ENCODE results near the gene ERF. TPM values are rescaled to one million over a fixed set of nuclear protein-coding genes. Genes with fewer than 3 reads are reported as not detected.

ERF gene
- total RNA-seq, 1 donor from 2014 or later: 75.3 TPM

DNA sequence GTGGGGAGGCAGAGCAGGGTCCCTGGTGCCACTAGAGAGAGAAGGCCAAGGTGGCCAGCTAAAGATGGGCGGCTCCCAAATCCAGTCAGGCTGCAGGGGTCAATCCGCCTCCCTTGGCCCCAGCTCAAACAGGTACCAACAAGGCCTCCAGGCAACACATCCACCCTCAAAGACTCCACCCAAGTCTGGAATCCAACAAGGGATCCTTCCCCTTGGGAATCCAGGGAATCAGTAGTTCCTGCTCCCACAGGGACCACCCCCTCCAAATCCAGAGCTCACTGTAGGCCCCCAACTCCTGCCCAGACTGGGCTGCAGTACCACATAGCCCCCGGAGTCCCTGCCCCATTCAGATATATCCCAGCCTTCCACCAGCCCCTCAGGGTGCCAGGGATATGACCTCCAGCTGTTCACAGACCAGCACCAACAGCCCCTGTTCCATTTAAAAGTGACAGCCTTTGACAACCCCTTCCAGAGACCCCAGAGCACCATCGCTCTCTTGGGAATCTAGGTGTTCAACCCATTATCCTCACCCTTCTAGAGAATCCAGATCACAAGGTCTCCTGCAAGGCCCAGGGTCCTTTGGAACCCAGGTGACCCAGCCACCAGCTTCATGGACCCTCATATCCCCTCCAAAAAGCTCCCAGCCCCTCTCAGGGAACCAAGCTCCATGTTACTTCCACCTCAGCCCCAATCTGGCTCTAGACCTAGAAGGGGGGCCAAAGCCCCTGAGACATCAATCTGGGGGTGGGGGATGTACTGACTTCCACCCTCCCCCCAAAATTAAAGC, 3.2 kb downstream of the ERF start:
- Mint-ChIP-seq H3K36me3 (ENCODE audit: unreplicated experiment) (peaks cover 2% of the 10 kb centered on the region), H3K9me3 (ENCODE audit: unreplicated experiment) (no peaks in the 10 kb centered on the region), H3K27me3 (ENCODE audit: unreplicated experiment) (no peaks in the 10 kb centered on the region), H3K4me3 (ENCODE audit: unreplicated experiment) (peak overlapping the region; percentile 94), H3K27ac (ENCODE audit: unreplicated experiment) (peak overlapping the region; percentile 78), H3K4me1 (ENCODE audit: unreplicated experiment) (peaks cover 48% of the 10 kb centered on the region)
- no peak for DNase-seq (ENCODE audit: extremely low spot score, unreplicated experiment)
- TF ChIP-seq, protein P1, sequence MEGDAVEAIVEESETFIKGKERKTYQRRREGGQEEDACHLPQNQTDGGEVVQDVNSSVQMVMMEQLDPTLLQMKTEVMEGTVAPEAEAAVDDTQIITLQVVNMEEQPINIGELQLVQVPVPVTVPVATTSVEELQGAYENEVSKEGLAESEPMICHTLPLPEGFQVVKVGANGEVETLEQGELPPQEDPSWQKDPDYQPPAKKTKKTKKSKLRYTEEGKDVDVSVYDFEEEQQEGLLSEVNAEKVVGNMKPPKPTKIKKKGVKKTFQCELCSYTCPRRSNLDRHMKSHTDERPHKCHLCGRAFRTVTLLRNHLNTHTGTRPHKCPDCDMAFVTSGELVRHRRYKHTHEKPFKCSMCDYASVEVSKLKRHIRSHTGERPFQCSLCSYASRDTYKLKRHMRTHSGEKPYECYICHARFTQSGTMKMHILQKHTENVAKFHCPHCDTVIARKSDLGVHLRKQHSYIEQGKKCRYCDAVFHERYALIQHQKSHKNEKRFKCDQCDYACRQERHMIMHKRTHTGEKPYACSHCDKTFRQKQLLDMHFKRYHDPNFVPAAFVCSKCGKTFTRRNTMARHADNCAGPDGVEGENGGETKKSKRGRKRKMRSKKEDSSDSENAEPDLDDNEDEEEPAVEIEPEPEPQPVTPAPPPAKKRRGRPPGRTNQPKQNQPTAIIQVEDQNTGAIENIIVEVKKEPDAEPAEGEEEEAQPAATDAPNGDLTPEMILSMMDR (IDR thresholded peaks at IDR 0.05): no peak

DNA sequence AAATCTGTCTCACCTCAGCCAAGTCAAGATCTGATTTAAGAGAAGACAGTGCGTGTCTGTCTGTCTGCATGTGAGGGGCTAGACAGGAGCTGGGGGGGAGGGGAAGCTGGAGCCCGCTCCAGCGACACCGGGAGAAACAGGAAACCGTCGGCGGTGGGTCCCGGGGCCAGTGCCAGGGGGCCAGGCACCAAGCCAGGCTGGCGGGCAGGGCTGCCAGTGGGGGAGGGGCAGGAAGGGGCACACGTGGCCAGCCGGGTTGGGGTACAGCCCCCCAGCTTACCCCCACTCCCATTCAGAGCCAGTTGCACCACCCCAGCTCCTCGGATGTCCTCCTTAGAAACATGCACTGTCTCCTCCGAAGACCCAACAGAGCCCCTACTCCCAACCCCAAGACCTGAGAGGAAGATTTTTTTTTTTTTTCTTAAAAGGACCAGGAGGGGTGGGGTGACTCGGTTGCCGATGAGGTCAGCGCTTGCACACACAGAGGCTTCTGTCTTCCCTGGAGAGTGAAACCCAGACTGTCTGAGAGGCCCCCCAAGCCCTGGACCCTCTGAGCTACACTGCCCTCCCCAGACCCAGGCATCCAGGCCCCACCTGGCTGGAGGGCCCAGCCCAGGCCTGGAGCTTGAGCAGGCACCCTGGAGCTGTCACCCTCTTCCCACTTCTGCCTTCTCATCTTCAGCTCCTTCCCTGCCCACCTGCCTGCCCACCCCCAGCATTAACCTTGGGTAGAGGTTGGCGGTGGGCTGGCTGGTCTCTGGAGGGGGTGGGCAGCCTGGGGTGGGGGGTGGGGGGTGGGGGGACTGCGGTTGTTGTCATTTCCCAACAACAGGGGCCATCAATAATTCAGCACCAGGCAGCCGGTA, 4.0 kb downstream of the ERF start:
- Mint-ChIP-seq H3K36me3 (ENCODE audit: unreplicated experiment) (peaks cover 2% of the 10 kb centered on the region), H3K4me1 (ENCODE audit: unreplicated experiment) (peaks cover 48% of the 10 kb centered on the region), H3K27ac (ENCODE audit: unreplicated experiment) (peak overlapping the region; percentile 47), H3K4me3 (ENCODE audit: unreplicated experiment) (peak overlapping the region; percentile 54), H3K9me3 (ENCODE audit: unreplicated experiment) (no peaks in the 10 kb centered on the region), H3K27me3 (ENCODE audit: unreplicated experiment) (no peaks in the 10 kb centered on the region)
- no peak for DNase-seq (ENCODE audit: extremely low spot score, unreplicated experiment)
- TF ChIP-seq, protein P1 (IDR thresholded peaks at IDR 0.05): no peak

DNA sequence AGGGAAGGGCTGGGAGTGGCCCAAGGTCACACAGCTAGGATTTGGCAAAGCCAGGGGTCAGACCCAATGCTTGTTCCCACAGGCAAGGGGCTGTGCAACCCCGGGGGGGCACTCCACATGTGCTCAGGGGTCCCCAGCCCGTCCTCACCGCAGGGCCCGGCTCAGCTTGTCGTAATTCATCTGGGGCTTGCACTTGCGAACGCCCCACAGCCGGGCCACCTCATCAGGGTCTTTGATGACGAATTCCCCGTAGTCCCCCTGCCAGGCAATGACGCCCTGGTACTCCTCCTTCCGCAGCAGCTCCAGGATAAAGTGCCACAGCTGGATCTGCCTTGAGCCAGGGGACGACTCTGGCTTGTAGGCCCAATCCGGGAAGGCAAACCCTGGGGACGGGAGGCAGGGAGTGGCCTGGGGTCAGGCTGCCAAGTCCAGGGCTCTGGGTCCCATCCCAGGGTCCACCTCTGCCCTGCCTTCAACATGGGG, 4.7 kb downstream of the ERF start:
- peaks cover 50% of the 10 kb centered on the region for H3K4me1 Mint-ChIP-seq (ENCODE audit: unreplicated experiment)
- H3K36me3 Mint-ChIP-seq (ENCODE audit: unreplicated experiment): peaks cover 2% of the 10 kb centered on the region
- H3K4me3 Mint-ChIP-seq (ENCODE audit: unreplicated experiment): no peak overlapping the region
- no peaks in the 10 kb centered on the region for H3K9me3 Mint-ChIP-seq (ENCODE audit: unreplicated experiment)
- no peaks in the 10 kb centered on the region for H3K27me3 Mint-ChIP-seq (ENCODE audit: unreplicated experiment)
- H3K27ac Mint-ChIP-seq (ENCODE audit: unreplicated experiment): peak overlapping the region; percentile 47
- DNase-seq (ENCODE audit: extremely low spot score, unreplicated experiment): no peak
- TF ChIP-seq, protein P1 (IDR thresholded peaks at IDR 0.05): no peak

DNA sequence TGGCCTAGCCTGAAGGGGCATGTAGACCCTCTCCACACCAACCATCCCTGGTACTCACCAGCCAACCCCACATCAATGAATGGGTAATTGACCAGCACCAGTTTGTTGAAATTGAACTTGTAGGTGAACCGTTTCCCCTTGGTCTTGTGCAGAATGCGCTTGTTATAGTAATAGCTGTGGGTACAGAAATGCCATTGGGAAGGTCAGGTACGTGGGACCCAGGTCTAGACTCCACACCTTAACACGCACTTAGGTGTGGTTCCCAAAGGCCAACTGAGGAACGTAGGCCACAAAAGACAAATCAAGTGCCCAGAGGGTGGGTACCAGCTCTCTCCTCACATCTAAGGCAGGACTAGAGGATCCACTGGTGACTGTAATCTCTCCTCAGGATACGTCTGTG, 5.2 kb downstream of the ERF start:
- DNase-seq (ENCODE audit: extremely low spot score, unreplicated experiment): no peak
- peak overlapping the region; percentile 47 for H3K27ac Mint-ChIP-seq (ENCODE audit: unreplicated experiment)
- TF ChIP-seq, protein P1 (IDR thresholded peaks at IDR 0.05): no peak
- H3K9me3 Mint-ChIP-seq (ENCODE audit: unreplicated experiment): no peaks in the 10 kb centered on the region
- H3K4me3 Mint-ChIP-seq (ENCODE audit: unreplicated experiment): no peak overlapping the region
- peaks cover 2% of the 10 kb centered on the region for H3K36me3 Mint-ChIP-seq (ENCODE audit: unreplicated experiment)
- H3K4me1 Mint-ChIP-seq (ENCODE audit: unreplicated experiment): peaks cover 54% of the 10 kb centered on the region
- no peaks in the 10 kb centered on the region for H3K27me3 Mint-ChIP-seq (ENCODE audit: unreplicated experiment)

Data from osteocyte (in vitro differentiated cells).